SU-DHL-6 (cell line): Measurements from ENCODE around the gene ZNF101.

Experiments
- EZH2phosphoT487 ChIP-seq: fragments of 200-600 bp; sonication (generic), shearing (Covaris generic); conservative IDR thresholded peaks from 2 replicates; pipeline ENCODE4 v1.6.1; 2018; ENCODE audit warnings: mild to moderate bottlenecking, antibody characterized with exemption, low read length, moderate library complexity, mixed read lengths
- TF ChIP-seq, protein P1 (sequence below): fragments of 200-600 bp; sonication (generic); IDR thresholded peaks from one replicate; pipeline ENCODE4 v1.5.1; 2017; ENCODE audit warnings: antibody characterized with exemption, mild to moderate bottlenecking, low read length, moderate library complexity; ENCODE audit not compliant: insufficient read depth, poor library complexity, severe bottlenecking

DNA sequence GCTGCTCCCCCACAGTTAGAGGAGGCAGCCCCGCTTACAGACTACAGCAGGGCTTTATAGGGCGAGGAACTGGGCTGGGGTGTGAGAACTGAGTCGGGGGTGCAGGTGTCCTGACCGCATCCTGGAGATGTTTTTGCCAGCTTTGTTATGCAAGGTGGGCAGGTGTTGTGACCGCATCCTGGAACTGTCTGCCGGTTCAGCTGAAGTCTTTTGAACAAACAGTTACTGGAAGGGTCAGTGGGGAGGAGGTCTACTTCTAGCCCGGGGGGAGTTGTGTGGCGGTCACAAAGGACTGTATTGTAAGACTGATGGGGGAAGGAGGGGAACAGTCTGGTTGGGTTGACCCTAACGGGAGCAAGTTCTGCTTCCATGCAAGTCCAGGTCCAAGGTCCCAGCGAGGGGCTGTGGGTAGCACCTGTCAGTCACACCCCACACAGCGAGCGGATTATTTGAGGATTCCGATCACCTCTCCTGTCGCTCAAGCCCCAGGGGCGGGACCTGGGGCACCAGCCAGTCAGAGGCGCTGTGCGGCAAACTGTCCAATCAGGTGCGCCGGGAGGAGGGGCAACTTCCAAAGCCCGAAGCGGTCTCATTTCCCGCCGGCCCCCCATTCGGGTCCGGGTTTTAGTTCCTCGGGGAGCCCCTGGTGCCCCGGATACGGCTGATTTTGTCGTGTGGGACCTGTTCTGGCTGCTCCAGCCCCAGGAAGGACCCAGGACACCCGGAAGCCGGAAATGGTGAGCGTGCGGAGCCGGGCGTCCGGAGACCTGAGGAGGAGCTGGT is at the start of gene ZNF101:
- TF ChIP-seq, protein P1, sequence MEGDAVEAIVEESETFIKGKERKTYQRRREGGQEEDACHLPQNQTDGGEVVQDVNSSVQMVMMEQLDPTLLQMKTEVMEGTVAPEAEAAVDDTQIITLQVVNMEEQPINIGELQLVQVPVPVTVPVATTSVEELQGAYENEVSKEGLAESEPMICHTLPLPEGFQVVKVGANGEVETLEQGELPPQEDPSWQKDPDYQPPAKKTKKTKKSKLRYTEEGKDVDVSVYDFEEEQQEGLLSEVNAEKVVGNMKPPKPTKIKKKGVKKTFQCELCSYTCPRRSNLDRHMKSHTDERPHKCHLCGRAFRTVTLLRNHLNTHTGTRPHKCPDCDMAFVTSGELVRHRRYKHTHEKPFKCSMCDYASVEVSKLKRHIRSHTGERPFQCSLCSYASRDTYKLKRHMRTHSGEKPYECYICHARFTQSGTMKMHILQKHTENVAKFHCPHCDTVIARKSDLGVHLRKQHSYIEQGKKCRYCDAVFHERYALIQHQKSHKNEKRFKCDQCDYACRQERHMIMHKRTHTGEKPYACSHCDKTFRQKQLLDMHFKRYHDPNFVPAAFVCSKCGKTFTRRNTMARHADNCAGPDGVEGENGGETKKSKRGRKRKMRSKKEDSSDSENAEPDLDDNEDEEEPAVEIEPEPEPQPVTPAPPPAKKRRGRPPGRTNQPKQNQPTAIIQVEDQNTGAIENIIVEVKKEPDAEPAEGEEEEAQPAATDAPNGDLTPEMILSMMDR, result no peak
- no peak for TF ChIP-seq EZH2phosphoT487
